AG09319 (cell line): Measurements from ENCODE around the gene HTR3B.
A peak's percentile ranks its signal among the peaks of the same experiment; 100 is the strongest.

ENCODE experiments used
- DNase-seq: peaks from one replicate; pipeline ENCODE4 v3.0.0-alpha.2; 2010; ENCODE audit warnings: low read depth; ENCODE audit errors: extremely low read depth
- CTCF ChIP-seq: IDR thresholded peaks from 2 replicates; pipeline ENCODE4 v1.5.1; 2011; ENCODE audit warnings: low read depth, mild to moderate bottlenecking, inconsistent platforms, low read length, moderate library complexity

Gene HTR3B

DNA sequence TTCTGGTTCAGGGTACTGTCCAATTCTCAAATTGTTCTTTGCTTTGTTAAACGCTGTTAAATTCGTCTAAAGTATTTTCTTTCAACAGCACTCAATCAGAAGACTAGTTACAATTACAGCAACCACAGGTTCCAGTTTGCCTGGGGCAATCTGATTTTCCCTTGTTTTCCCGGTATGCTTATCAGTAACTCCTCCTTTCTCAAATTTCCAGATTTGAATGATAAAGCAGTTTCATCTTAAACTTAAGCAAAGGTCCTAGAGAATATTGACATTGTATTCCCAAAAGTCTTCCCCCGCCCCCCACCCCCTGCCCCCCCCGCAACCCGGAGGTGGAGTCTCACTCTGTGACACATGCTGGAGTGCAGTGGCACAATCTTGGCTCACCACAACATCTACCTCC is 18.7 kb upstream of the HTR3B start:
- TF ChIP-seq CTCF, result no peak
- DNase-seq, result no peak

- TF ChIP-seq CTCF, result no peak
- DNase-seq, result no peak
These were observed 15.7 kb upstream of the HTR3B start for GRCh38 chr11:113888848-113889247.

DNA sequence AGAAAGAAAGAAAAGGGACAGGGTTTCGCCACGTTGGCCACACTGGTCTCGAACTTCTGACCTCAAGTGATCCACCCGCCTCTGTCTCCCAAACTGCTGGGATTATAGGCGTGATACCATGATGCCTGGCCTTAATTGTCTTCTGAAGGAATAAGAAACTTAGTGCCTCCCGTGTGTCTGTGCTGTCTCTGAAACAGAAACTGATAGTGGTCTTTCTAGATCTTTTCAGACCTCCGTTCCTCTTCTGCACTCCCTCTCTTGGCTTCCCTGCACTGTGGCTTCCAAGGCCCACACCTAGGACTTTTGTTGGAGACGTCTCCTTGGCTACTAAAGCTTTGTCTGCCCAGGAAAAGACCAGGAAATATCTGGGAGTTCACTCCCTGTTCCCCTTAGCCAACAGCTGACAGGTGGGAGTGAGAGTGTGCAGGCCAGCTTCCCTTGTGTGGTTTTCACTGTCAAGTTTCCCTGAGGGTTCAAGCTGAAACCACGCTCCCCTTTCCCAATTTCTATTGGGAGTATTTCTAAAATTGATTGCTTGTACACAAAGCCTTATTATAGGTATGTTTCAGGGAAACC is 10.1 kb upstream of the HTR3B start:
- TF ChIP-seq CTCF, result no peak
- DNase-seq, result no peak

DNA sequence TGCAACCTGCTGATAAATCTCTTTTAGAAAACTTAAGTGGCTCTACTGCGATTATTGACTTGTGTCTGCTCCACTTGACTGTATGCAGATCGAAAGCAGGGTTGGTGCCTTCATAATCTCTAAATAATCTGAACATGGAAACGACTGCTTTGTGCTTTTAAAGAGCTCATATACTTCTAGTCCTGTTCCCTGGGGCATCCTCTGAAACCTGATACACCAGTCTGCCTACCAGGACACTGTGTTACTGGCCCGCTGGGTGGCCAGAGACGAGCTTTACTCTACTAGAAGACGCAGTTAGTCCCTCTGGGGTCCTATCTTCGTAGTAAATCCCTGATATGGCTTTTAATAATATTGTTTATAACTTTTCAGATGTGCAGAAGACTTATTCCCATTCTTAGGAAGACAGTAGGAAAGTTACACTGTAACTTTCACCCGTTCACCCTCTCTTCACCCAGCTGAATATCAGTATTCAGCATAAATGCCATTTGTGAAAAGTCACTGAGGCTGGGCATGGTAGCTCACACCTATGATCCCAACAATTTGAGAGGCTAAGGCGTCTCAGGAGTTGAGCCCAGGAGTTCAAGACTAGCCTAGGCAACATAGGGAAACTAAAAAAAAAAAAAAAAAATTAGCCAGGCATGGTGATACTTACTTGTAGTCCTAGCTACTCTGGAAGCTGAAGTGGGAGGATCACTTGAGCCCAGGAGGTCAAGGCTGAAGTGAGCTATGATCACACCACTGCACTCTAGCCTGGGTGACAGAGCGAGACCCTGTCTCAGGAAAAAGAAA is 9.0 kb upstream of the HTR3B start:
- no peak for TF ChIP-seq CTCF
- no peak for DNase-seq

GRCh38 chr11:113896156-113896879 is 8.3 kb upstream of the HTR3B start:
- no peak for DNase-seq
- peak; percentile 73 for TF ChIP-seq CTCF

- TF ChIP-seq CTCF, result no peak
- DNase-seq, result no peak
These were observed 3.5 kb upstream of the HTR3B start for GRCh38 chr11:113901141-113901540.

GRCh38 chr11:113906038-113906437 is 1.4 kb downstream of the HTR3B start:
- DNase-seq, result no peak

More at GRCh38 chr11:113906038-113906437, 1.4 kb downstream of the HTR3B start:
- TF ChIP-seq CTCF, result no peak
